ENCODE data around the gene ITGA8.
"Not testable (repeated sequence)": the region's sequence is repeated elsewhere in the genome, so short reads cannot be mapped to it uniquely, and the experiment has no call there.

ITGA8 gene

GRCh38 chr10:15486404-15486803 is 233.3 kb downstream of the ITGA8 start:
- no peak for DNase-seq

DNA sequence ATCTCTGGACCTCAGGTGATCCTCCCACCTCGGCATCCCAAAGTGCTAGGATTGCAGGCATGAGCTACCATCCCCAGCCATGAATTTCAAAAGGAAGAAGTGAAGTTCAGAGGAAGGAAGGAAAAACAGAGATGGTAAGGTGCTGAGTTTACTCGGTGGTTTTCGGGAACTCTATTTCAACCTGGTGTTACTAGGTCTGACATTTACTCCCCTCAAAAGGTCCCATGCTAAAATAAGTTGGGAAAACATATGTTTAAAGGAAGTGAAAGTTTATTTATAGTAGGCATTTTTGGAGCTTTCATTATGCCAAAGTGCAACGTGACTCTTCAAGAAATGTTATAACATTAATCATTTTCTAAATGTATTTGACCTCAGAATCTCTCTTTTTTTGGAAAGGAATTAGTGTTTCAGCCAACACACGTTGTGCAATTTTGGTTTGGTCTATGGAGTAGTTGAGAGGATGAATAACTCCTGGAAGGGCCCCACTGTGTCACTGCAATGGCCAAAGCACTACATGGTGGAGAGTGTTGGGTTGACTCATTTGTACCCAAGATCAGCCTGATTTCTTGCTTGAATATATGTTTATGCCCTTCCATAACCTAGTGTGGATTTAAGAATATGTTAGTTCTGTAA is 233.9 kb downstream of the ITGA8 start:
- no peak for DNase-seq

- DNase-seq: no peak
Observed at GRCh38 chr10:15485027-15485426, 234.7 kb downstream of the ITGA8 start.

GRCh38 chr10:15484128-15484527 is 235.6 kb downstream of the ITGA8 start:
- DNase-seq: no peak

DNA sequence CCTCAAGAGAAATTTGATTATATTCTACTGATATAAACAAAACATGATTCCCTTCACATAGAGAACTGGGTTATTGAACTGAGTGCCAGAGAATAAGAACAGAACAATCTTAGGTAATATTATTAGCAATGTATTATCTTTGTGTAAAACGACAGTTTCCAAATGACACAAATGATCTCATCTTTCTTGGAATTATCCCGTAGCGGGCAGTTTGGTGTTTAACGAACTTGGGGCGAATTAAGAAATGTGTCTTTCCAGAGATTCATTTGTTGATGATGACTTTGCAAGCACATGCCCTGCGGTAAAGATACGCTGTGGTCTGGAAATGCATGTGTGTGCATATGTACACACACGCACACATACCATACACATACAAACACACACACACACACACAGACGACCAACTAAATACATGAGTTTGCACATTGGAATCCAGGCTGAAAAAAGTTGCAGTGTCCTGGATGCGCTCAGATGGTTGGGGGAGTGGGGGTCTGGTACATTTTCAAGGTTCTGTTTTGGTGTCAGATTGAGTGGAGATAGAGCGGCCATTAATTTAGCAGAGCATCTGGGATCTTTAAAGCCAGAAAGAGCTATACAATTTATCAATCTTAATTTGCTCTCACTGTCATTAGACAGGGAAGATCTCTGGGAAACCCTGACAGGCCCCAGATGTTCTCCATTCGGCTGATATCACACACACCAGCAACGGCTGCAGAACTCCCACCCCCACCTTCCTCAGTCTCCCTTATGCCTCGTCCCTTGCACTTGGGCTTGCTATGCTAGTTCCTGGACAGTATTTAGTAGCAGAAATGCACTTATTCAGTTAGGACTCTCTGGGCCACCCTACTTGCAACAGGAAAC is 236.3 kb downstream of the ITGA8 start:
- no peak for DNase-seq

GRCh38 chr10:15482156-15482555 is 237.6 kb downstream of the ITGA8 start:
- no peak for DNase-seq

- DNase-seq: no peak
Observed at GRCh38 chr10:15478950-15479349, 240.8 kb downstream of the ITGA8 start.

GRCh38 chr10:15478429-15478828 is 241.3 kb downstream of the ITGA8 start:
- DNase-seq: no peak

GRCh38 chr10:15476337-15476736 is 243.4 kb downstream of the ITGA8 start:
- DNase-seq: no peak

DNA sequence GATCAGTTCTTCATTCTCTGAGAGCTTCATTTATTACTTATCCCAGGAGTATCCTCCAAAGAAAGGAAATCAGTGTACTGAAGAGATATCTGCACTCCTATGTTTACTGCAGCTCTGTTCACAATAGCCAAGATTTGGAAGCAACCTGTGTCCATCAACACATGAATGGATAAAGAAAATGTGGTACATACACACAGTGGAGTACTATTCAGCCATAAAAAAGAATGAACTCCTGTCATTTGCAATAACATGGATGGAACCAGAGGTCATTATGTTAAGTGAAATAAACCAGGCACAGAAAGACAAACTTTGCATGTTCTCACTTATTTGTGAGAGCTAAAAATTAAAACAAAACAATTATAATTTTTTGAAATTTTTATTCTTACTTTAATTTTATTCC is 244.3 kb downstream of the ITGA8 start:
- DNase-seq: not testable (repeated sequence)

- no peak for DNase-seq
Observed at GRCh38 chr10:15474671-15475070, 245.1 kb downstream of the ITGA8 start.

DNA sequence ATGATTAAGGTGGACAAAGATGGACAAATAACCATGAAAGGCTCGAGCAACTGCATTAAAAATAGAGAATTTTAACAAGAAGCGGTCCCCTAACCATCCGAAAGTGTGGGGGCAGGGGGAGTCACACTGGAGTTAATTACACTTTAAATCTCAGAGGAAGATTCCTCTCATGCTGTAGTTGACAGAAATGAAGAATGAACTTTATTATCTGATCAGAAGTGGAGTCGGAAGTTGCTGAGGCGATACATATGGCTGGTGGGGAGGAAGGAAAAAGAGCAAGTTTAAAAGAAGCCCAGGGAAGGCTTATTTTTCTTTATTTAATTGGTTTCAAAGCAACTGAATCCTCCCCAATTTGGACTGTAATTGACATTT is 246.3 kb downstream of the ITGA8 start:
- DNase-seq: no peak

GRCh38 chr10:15472431-15473395 is 247.0 kb downstream of the ITGA8 start:
- DNase-seq: no peak

DNA sequence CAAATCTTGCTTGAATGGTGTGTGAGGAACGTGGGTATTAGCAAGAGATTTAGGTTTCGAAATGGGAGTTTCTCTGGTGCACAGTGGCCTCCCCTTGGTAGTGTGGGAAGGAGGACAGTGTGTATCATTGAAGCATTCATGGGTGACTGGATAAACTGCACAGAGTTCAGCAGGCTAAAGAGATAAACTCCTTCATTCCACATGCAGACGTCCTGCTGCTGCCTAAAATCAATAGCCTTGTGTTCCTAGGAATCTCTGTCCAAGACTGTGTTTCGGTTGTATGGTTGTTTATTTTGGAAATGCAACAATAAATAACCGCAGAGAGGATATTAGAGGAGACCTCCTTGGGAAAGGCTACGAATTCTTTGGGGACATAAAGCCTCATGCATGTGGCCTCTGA is 247.7 kb downstream of the ITGA8 start:
- no peak for DNase-seq

DNA sequence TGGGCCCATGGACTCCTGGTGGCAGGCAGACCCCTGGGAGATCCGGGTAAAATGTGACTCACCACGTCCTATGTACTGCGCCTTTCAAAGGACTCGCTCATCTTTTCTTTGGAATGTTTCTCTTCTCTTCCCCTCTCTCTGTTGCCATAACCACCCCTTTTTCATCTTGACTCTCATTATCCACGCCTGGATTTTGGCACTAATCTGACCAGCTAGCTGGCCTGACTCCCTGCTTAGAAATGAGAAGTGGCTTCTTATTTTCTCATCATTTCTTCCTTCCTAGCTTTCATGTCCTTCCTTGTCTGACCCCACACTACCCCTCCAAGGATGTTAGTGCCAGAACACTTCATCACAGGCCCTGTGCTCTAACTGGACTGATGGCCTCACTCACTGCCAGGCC is 250.6 kb downstream of the ITGA8 start:
- no peak for DNase-seq

DNA sequence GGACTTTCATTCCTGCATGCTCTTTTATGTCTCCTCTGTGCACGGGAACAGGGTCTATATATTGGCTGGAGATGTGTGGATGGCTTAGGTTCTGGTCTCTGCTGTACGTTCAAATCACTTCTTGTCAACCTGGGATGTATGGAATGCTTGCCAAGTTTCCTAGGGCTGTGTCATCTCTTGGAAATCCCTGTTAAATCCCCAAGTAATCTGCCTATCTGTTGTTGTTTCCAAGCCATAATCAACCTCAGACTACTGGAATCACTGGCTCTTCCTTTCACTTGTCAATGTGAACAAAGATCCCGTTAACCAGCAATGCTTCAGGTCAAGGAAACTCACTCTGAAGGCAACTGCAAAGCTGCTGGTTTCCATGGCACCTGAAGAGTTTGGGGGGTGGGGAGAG is 255.3 kb downstream of the ITGA8 start:
- no peak for DNase-seq
